ENCODE results near the gene ZNF462. TPM values are rescaled to one million over a fixed set of nuclear protein-coding genes. Genes with fewer than 3 reads are reported as not detected.
"Not testable (repeated sequence)": the region's sequence is repeated elsewhere in the genome, so short reads cannot be mapped to it uniquely, and the experiment has no call there.

Gene ZNF462
- total RNA-seq, 2 experiments from 2014 or later = 1.1 to 1.3 TPM

GRCh38 chr9:106846857-106847256 is 16.1 kb upstream of the ZNF462 start:
- intact Hi-C loops (cut with DNase I, micrococcal nuclease) = no loop called here
- Histone ChIP-seq H3K9me3 (ENCODE audit: control insufficient read depth in 1 of 2, insufficient read depth in 1 of 2, low read length in 2 of 2) (peaks cover 0 to 16% of the 10 kb centered on the region in 2 experiments), H3K27ac (ENCODE audit: low read depth in 1 of 2, low read length in 2 of 2) (no peak overlapping the region), H3K4me1 (ENCODE audit: insufficient read depth, low read length) (no peaks in the 10 kb centered on the region), H3K27me3 (ENCODE audit: control insufficient read depth in 1 of 2, insufficient read depth in 2 of 2, low read length in 2 of 2) (no peaks in the 10 kb centered on the region), H3K4me3 (ENCODE audit: low read length) (no peak overlapping the region), H3K36me3 (ENCODE audit: insufficient read depth, low read length) (no peaks in the 10 kb centered on the region)
- TF ChIP-seq, protein P1, sequence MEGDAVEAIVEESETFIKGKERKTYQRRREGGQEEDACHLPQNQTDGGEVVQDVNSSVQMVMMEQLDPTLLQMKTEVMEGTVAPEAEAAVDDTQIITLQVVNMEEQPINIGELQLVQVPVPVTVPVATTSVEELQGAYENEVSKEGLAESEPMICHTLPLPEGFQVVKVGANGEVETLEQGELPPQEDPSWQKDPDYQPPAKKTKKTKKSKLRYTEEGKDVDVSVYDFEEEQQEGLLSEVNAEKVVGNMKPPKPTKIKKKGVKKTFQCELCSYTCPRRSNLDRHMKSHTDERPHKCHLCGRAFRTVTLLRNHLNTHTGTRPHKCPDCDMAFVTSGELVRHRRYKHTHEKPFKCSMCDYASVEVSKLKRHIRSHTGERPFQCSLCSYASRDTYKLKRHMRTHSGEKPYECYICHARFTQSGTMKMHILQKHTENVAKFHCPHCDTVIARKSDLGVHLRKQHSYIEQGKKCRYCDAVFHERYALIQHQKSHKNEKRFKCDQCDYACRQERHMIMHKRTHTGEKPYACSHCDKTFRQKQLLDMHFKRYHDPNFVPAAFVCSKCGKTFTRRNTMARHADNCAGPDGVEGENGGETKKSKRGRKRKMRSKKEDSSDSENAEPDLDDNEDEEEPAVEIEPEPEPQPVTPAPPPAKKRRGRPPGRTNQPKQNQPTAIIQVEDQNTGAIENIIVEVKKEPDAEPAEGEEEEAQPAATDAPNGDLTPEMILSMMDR (IDR thresholded peaks at IDR 0.05) = no peak
- POLR2A ChIA-PET = no interaction called here
- CTCF ChIA-PET = no interaction called here
- H3K36me3 Mint-ChIP-seq (ENCODE audit: low read depth) = no peaks in the 10 kb centered on the region
- ATAC-seq (ENCODE audit: poor library complexity) (no peak), DNase-seq (no peak)
- H3K27ac Mint-ChIP-seq = no peak overlapping the region
- peaks cover 2% of the 10 kb centered on the region for H3K27me3 Mint-ChIP-seq
- no peaks in the 10 kb centered on the region for H3K9me3 Mint-ChIP-seq
- no peak overlapping the region for H3K4me3 Mint-ChIP-seq
- no peaks in the 10 kb centered on the region for H3K4me1 Mint-ChIP-seq (ENCODE audit: low read depth)

DNA sequence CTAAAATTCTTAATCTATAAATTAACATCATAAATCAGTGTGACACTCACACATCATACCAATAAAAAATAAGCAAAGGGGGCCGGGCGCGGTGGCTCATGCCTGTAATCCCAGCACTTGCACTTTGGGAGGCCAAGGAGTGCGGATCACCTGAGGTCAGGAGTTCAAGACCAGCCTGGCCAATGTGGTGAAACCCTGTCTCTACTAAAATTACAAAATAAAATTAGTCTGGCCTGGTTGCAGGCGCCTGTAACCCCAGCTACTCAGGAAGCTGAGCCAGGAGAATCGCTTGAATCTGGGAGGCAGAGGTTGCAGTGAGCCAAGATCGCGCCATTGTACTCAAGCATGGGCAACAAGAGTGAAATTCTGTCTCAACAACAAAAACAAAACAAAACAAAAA is 11.3 kb upstream of the ZNF462 start:
- H3K4me3 Mint-ChIP-seq; H3K4me1 Mint-ChIP-seq (ENCODE audit: low read depth); ATAC-seq (ENCODE audit: poor library complexity); H3K9me3 Mint-ChIP-seq; POLR2A ChIA-PET; H3K36me3 ChIP-seq (ENCODE audit: insufficient read depth, low read length); H3K9me3 ChIP-seq (ENCODE audit: control insufficient read depth in 1 of 2, insufficient read depth in 1 of 2, low read length in 2 of 2); H3K27ac ChIP-seq (ENCODE audit: low read depth in 1 of 2, low read length in 2 of 2); intact Hi-C loops (cut with DNase I, micrococcal nuclease); H3K27me3 ChIP-seq (ENCODE audit: control insufficient read depth in 1 of 2, insufficient read depth in 2 of 2, low read length in 2 of 2); H3K36me3 Mint-ChIP-seq (ENCODE audit: low read depth); H3K27ac Mint-ChIP-seq; CTCF ChIA-PET; H3K4me3 ChIP-seq (ENCODE audit: low read length); H3K4me1 ChIP-seq (ENCODE audit: insufficient read depth, low read length); DNase-seq: not testable (repeated sequence)
- H3K27me3 Mint-ChIP-seq = peaks cover 12% of the 10 kb centered on the region

- intact Hi-C loops (cut with DNase I, micrococcal nuclease) = no loop called here
- ATAC-seq (ENCODE audit: poor library complexity) (no peak), DNase-seq (no peak)
- peaks cover 4% of the 10 kb centered on the region for H3K4me1 ChIP-seq (ENCODE audit: insufficient read depth, low read length)
- ChIA-PET POLR2A (no interaction called here), CTCF (no interaction called here)
- H3K4me3 ChIP-seq (ENCODE audit: low read length) = no peak overlapping the region
- H3K27me3 ChIP-seq (ENCODE audit: control insufficient read depth in 1 of 2, insufficient read depth in 2 of 2, low read length in 2 of 2) = peaks cover 30 to 49% of the 10 kb centered on the region in 2 experiments
- no peaks in the 10 kb centered on the region for H3K36me3 Mint-ChIP-seq (ENCODE audit: low read depth)
- peaks cover 0 to 22% of the 10 kb centered on the region in 2 experiments for H3K9me3 ChIP-seq (ENCODE audit: control insufficient read depth in 1 of 2, insufficient read depth in 1 of 2, low read length in 2 of 2)
- H3K27me3 Mint-ChIP-seq = peaks cover 59% of the 10 kb centered on the region
- H3K4me3 Mint-ChIP-seq = no peak overlapping the region
- no peak overlapping the region for H3K27ac ChIP-seq (ENCODE audit: low read depth in 1 of 2, low read length in 2 of 2)
- H3K27ac Mint-ChIP-seq = no peak overlapping the region
- TF ChIP-seq, protein P1 (IDR thresholded peaks at IDR 0.05) = no peak
- H3K4me1 Mint-ChIP-seq (ENCODE audit: low read depth) = peaks cover 20% of the 10 kb centered on the region
- H3K36me3 ChIP-seq (ENCODE audit: insufficient read depth, low read length) = no peaks in the 10 kb centered on the region
- no peaks in the 10 kb centered on the region for H3K9me3 Mint-ChIP-seq
These were observed 5.0 kb upstream of the ZNF462 start for GRCh38 chr9:106857811-106858470.
